ENCODE results near the gene MAPKAP1.

MAPKAP1 gene

DNA sequence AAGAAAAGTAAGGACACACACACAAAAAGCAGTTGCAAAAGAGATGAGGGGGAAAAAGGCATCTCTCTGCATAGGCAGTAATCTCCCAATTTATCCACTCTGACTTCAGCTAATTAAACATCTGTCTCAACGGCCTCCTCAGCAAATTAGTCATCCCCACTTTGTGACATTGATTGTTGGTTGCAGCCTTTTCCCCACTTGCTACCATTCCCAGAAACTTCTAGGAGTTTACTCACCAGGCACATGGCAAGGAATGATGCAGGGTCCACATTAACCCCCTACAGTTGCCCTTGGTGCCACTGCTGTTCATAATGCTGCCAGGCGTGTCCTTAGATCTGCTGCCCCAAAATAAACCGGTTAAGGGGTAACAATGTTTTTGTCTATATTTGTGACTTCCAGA is 174.6 kb downstream of the MAPKAP1 start:
- DNase-seq: no peak

DNA sequence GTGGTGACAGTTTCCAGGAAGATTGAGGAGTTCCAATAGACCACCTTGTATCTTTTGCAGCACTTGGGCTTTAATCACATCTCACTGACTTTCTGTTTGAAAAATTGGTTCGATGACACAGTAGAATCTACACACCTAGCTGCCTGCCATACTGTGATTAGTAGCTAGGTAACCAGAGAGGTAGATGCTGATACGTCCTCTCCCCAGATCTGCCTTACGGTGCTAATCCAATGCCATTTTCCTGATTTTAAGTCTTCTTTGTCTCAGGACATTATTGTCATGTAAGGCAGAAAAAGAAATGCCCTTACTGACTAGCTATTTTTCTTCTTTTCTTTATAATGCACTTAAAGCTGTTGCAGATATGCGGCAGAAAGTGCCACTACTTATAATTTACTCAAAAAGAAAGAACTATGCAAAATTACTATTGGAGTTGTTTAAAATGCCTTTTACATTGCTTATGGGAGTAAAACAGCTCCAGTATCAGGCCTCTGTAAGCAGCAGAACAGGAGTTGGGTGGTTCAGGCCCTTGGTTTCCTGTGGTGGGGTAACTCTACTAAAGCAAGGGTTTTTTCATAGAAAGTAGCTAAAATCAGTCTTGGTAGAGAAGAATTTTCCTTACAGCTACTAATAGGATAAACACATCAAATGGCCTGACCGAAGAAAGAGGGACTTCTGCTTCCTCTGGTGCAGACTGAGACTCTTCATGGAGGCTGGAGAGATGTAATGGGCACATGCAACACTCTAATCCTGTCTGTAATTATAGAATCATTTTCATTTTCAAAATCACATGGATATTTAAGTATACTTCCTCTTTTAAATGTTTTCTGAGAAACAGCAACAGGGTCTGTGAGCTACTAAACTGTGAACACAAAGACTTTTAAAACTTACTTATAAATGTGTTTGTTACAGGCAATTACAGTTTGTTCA is 177.2 kb downstream of the MAPKAP1 start:
- no peak for DNase-seq

DNA sequence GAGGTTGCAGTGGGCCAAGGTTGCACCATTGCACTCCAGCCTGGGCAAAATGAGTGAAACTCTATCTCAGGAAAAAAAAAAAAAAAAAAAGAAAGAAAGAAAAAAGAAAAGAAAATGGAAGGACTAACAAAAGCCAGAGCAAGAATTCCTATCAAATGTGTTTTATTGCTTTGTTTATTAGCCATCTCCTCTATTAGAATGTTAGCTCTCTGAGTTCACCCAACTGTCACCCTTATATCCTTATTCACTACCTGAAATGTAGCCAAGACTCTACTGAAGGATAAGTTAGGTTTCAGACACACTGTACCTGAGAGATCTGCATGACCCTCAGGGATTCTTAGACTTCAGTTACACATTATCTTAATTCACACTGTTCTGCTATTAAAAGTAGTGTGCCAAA is 177.9 kb downstream of the MAPKAP1 start:
- no peak for DNase-seq

DNA sequence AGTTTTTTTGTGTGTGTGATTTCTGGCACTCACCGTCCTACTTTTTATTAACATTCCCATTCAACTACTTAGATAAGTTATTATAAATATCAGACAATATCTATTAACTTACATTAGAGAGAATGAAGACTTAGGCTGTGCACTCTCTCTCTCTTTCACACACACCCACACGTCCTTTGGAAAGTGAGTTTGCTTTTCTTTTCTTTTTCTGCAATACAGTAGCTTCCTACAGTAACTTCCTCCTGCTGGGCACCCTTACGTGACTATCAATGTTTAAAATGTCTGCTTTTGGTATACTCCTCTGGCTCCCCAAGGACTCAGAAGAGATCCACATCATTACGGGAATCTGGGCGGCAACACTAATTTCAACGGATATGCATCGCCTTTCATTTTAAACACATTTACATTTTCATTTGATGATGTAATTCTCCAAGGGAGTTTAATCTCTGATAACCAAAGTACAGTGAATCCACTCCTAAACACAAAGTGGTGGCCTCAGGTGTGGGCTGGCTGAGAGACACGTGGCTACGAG is 179.5 kb downstream of the MAPKAP1 start:
- DNase-seq: no peak

DNA sequence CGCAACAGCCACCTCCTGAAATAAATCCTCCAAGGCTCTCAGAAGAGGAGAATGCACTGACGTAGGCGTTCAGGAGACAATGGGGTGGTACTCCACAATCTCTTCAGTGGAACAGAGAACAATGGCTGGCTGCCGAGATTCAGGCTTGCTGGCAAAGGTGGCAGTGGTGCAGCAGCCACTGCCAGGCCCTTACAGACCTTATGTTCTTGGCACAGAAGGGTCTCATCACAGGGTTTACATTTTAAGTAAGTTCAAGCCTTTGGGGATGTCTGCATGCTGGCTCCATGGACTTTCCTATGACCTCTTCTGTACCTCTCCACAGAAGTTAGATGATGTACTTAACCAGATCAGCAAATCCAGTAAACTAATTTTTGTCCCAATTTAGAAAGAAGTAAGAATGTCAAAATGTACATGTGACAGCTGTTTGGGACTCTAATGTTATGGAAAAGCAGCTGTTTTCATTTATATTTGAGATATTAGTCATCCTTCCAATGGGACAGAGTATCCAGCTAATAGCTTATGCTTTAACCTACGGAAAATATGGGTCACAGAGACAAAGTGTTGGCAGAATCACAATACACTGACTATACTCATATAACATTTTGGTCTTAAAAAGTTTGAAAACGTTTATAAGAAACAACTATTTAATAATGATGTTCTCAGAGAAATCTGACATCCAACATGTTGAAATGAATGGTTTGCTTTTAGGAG is 180.9 kb downstream of the MAPKAP1 start:
- DNase-seq: peak; percentile 93

DNA sequence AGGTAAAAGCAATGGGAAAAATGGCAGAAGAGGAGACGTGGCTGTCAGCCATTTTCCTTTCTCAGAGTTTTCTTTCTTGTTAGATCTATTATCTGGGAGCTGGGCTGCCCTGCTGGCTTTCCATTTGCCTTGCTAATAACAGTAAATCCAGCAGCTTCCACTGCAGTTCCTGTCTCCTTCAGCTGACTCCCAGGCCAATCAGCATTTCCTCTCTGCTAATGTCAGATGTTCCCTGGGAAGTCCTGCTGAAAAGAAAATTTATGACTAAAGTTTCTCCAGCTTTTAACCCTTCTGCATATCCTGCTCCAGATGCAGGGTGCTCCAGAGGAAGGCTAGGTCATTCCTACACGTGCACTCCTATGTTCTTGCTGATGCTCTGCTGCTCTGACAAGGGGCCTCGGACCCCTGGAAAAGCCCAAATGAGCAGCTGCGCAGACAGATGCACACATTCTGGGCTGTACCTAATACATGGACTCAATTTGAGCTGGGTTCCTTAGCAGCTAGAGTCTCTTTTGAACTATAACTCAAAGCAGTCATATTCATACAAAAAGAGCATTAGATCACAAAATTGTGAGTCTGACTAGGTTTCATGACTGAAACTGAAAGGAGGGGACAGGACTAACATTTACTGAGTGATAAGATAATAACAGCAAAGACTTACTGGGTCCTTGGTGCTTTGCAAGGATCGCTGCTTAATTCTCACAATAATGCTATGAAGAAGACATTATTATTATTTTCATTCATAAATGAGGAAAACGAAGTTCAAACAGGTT is 182.2 kb downstream of the MAPKAP1 start:
- no peak for DNase-seq

DNA sequence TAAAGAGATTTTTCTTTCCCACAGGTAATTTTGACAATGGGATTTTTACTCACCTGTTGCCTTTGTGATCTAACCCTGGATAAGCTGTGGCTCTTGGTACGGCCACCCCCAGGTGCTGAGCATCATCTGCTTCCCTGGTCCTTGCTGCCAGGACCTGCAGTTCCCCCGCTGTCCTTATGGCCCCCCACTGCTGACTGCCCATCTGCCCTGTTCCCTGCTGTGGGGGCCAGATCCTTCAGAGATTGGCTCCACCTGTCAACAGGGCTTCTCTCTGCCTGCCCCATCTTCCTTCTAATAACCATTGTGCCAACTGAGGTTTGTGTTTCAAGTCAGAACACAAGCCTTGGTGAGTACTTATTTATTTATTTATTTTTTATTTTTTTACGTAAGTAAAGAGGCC is 183.3 kb downstream of the MAPKAP1 start:
- no peak for DNase-seq

DNA sequence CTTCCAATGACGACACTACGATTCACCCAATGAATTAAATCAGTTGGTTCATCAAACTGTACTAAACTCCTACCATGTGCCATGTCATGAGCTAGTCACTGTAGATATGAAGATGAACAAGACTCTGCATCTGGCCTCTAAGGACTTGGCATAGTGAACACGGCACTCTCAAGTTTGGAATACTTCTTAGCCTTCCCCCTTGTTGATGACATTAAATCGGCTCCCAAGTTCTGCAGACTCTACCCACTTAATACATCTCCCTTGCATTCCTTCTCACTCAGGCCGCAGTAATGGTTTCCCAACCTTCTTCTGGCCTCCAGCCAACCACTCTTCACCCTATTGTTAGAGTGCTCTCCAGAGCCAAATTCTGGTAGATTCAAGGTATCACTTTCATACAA is 184.7 kb downstream of the MAPKAP1 start:
- no peak for DNase-seq

DNA sequence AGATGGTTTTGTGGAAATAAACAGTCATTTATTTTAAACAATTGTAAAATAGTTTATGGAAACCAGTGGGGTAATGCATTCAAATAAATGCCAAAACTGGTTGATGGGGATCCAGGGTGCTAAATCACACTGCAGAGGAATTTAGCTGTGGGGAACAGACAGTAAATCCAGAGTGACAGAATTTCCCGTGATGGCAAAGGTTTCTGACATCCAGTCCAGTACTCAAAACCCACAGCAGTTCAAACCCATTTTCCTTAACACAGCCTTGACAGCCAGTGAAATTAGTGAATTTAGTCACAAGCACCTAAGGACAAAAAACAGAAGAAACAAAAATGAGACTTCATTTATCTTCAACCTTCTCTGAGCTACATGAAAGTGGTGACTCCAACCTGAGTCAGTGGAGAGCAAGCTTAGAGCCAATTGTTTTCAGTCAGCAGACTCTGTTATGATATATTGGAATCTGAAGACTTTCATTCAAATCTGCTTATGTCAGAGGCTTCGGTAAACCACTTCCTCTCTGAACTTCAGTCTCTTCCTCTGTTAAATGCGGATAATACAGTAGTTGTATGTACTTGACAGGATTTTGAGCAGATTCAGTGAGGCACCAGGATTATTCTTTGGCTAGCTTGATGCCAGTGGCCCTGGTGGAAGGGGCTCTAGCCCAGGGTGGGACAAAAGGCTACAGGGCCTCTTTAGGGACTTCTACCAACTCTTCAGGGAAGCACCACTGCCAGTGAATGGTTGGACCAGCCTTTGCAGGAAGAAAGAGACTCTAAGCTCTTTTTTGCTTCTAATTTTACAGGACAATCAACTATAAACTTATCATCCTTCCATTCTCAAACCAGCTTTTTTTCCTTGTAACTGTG is 185.3 kb downstream of the MAPKAP1 start:
- no peak for DNase-seq

DNA sequence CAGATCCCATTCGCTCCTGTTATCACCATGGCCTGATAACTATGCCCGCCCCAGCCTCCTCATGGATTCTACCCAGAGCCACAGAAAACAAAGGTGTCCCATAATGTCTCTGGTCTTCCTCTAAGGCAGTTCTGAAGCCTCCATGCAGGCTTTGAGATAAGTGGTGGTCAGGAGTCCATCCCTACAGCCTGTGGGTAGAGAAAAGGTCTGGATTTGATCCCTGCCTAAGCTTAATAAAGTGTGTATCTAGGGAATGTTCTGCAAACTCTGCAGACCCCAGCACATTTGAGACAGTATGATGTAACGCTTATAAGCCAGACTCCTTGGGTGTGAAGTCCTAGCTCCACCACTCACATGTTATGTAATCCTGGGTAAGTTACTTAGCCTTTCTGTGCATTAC is 187.3 kb downstream of the MAPKAP1 start:
- DNase-seq: no peak

DNA sequence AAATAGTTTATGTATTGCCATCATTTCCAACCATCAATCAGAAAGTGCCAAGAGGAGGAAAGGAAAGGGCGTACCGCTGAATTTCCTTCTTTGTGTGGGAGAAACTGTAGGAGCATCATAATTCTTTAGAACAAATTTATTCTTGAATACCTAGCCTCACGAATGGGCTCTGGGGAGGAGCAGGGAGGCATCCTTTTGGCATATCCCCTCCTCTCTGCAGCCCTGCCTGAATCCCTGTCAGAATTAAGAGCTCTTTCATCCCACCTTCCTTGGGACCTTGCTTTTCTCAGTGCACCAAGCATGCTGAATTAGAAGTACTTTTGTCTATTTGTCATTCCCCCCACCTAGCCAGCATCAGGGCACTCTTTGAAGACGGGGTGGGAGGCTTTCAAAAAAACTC is 189.4 kb downstream of the MAPKAP1 start:
- DNase-seq: no peak

DNA sequence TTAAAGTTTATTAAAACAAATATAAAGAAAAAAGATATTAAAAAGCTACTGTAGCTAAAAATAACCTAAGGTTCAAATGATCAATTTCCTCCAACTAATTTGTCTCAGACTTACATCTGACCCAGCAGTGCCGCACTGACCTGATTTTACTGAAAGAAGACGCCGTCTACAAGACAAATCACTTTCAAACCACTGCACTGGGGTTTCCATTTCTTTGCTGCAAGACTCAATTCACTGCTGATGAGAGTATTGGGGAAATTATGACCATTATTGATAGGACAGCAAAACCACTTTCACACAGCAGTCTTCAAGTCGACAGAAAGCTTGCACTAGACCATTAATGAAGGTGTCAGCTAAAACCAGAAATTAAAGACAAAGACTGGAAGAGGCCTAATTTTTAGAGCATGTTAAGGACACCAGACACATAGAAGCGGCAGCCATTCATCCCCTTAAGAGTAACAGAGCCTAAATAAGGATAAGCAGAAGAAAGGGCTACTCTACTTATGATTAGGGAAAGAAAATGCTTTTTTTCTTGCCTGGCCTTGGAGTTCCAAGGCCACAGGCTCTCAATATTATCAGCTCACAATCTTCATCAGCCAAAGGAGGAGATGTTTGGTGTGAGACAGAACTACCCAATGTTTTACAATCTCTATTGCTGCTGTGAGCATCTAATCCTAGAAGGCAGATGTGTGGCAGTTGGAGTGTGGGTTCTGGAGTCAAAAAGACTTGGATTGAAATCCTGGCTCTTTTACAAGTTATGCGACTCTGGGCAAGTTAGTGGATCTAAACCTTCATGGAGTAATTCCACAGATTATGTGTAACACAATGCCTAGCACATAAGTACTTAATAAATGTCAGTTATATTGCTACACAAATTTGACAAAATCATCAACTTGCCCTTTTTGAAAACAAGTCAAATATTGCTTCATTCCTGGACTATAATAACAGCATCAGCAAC is 190.7 kb downstream of the MAPKAP1 start:
- DNase-seq: no peak

DNA sequence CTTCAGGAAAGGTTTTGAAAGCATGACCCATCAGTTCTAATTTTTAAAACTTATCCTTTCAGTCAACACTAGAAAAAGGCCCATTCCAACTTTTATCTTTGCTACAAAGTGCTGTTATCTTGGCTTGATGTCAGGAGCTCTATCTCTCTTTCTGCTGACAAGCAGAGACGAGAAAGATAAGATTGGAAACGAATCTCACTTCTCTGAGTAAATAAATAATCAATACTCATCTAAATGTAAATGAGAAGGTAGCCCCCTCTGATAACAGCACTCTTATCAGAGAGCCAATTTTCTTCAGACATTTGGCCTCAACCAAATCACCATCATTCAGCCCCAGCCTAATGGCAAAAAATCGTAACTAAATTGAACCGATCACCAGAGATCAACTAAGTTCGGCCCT is 191.7 kb downstream of the MAPKAP1 start:
- no peak for DNase-seq

DNA sequence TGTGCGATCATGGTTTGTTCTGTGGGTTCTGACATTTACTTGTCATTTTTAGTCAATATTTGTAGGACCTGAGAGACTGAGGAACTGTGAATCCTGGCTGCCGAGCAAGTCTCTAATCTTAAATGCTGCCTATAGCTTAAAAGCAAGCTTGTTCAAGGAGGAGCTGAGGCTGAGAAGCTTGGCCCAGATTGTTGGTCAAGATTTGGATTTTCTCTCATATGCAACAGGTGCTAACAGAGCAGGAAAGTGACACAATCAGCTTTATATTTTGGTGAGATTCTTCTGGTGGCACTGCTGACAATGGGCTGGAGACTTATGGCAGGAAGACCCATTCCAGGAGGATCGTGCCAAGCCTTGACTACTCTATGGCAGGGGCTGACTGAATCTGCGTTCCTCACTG is 192.5 kb downstream of the MAPKAP1 start:
- no peak for DNase-seq

DNA sequence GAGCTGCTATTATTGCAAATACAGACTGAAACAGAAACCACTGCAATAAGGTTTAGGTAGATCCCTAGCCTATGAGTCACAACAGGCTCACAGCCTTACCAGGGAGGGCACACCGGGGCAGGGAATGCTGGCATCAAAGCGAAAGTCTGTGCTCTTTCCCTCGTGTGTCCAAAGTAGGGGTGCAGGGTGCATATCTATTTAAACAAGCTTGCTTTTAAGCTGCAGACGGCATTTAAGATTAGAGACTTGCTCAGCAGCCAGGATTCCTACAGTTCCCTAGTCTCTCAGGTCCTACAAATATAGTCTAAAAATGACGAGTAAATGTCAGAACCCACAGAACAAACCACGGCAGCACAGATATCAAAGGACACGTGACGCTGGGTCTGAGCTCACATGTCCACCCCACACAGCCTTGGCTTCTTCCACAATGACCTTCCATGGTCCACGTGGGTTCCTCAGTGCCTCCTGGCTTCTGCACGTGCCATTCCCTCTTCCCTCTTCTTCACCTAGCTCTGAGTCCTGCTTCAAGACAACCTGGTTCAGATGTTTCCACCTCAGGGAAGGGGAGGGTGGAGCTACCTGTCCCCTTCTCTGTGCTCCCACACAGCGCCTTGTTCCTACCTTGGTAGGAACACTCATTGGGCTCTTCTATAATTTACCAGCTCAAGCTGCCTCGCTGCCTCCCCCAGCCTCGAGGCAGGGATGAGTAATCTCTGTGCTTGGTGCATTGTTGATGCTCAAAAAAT is 193.2 kb downstream of the MAPKAP1 start:
- no peak for DNase-seq

DNA sequence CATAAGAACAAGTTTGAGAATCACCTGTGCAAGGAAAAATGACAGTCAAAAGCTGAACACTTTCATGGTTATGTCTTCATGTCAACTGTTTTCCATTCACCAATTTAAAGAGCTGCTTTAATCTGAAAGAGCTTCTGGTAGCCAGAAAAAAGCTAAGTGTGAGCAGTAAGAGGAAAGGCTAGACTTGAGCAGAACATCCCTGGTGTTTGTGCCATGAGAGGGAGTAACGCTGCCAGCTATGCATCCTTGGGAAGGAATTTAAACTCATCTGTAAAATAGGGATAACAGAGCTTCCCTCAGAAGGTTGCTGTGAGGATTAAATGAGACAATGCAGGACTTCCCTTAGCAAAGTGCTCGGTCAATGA is 193.7 kb downstream of the MAPKAP1 start:
- DNase-seq: no peak

DNA sequence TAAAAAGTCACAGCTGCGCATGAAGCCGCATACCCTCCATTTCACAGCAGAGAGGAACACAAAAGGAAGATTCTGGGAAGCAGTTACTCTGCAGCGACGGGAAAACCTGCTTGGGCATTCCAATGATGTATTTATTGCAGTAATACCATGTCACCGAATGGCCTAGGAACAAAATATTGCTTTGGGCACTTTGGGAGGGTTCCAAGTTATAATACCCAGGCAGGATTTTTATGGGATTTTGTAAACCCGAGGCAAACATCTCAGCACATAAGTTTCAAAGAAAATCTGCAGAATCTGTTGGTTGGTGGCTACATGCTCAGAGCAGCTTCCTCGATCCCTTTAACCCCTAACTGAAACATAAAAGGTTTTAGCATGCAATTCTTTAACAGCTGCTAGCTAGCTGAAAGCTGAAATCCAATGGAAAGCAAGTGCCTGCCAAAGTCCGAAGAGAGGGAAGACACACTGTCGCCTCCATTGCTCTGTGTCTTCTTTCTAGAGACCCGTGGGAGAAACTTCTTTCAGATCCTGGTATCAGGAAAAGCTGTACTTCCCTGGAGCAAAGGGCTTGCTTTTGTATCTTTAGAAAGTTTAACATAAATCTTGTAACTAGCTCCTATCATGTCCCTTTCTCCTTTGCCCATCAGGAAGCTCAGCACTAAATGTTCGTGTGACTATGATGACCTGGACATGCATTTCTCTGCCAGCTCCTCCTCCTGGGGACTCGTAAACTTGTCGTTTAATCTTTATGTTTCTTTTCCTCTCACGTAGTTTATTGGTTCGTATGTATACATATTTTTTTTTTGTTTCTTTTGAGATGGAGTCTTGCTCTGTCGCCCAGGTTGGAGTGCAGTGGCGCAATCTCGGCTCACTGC is 195.0 kb downstream of the MAPKAP1 start:
- DNase-seq: no peak

DNA sequence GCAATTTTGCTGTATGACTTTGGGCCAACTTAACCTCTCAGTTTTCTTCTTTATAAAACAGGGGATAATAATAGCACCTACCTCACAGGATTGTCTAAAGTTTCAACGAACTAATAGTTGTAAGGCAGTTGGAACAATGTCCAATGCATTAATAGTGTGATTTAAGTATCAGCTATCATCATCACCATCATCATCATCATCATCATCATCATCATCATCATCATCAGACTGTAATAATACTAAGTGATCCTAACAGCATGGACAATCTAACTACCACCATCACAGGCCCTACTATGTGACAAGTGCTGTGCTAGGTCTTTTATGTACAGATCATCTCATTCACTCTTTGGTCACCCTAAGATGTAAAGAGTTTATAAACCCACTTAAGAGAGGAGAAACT is 196.0 kb downstream of the MAPKAP1 start:
- DNase-seq: no peak

DNA sequence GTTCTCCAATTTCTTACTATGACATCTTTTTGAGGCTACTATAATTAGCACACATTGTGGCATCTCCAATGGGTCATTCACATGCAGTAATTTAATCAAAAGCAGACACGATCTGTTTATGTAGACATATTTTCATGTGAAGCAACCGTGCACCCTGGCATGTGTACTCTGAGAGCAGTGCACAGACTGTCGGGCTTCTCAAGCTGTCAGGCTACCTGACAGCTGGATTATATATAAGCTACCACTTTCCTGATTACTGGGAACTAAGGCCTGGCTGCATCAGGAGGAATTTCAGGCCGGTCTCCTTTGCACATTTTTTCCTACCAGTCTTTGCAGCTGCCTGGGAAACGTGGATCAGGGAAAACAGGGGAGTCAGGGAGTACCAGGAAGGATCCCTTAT is 197.5 kb downstream of the MAPKAP1 start:
- no peak for DNase-seq

Data from NCI-H2029 treated with DMSO at 0.1 percent for 48 hours (cell line).